ENCODE results near the gene WRAP73. TPM values are rescaled to one million over a fixed set of nuclear protein-coding genes. Genes with fewer than 3 reads are reported as not detected.

WRAP73 gene
- total RNA-seq, 1 donor from 2014 or later = 14.4 TPM

GRCh38 chr1:3609769-3610526 is 40.0 kb downstream of the WRAP73 start:
- Histone ChIP-seq H3K36me3 (no peaks in the 10 kb centered on the region), H3K4me1 (peaks cover 3 to 15% of the 10 kb centered on the region in 2 donors), H3K27me3 (peaks cover 6% of the 10 kb centered on the region), H3K4me3 (no peak overlapping the region), H3K27ac (no peak overlapping the region), H3K9me3 (no peaks in the 10 kb centered on the region)
- intact Hi-C loops (cut with DNase I) = no loop called here
- no peak for TF ChIP-seq CTCF (IDR thresholded peaks at IDR 0.05)
- no peak for DNase-seq (ENCODE audit: low spot score in 2 of 2)

- Histone ChIP-seq H3K27ac (no peak overlapping the region), H3K4me3 (no peak overlapping the region), H3K27me3 (peaks cover 6% of the 10 kb centered on the region), H3K4me1 (peaks cover 3 to 15% of the 10 kb centered on the region in 2 donors), H3K9me3 (no peaks in the 10 kb centered on the region), H3K36me3 (no peaks in the 10 kb centered on the region)
- DNase-seq (ENCODE audit: low spot score in 2 of 2) = no peak
- no peak for TF ChIP-seq CTCF (IDR thresholded peaks at IDR 0.05)
- intact Hi-C loops (cut with DNase I) = no loop called here
Measured at GRCh38 chr1:3609016-3609768, 40.7 kb downstream of the WRAP73 start.

GRCh38 chr1:3608154-3608553 is 41.7 kb downstream of the WRAP73 start:
- intact Hi-C loops (cut with DNase I) = no loop called here
- no peaks in the 10 kb centered on the region for H3K9me3 ChIP-seq
- peaks cover 3 to 15% of the 10 kb centered on the region in 2 donors for H3K4me1 ChIP-seq
- no peak for DNase-seq (ENCODE audit: low spot score in 2 of 2)
- H3K4me3 ChIP-seq = no peak overlapping the region
- TF ChIP-seq CTCF (IDR thresholded peaks at IDR 0.05) = no peak
- H3K27me3 ChIP-seq = peaks cover 6% of the 10 kb centered on the region
- H3K36me3 ChIP-seq = no peaks in the 10 kb centered on the region
- no peak overlapping the region for H3K27ac ChIP-seq

GRCh38 chr1:3607703-3608065 is 42.2 kb downstream of the WRAP73 start:
- intact Hi-C loops (cut with DNase I) = no loop called here
- H3K27ac ChIP-seq = no peak overlapping the region
- peaks cover 6% of the 10 kb centered on the region for H3K27me3 ChIP-seq
- H3K9me3 ChIP-seq = no peaks in the 10 kb centered on the region
- H3K4me1 ChIP-seq = peaks cover 3 to 15% of the 10 kb centered on the region in 2 donors
- DNase-seq (ENCODE audit: low spot score in 2 of 2) = no peak
- H3K36me3 ChIP-seq = no peaks in the 10 kb centered on the region
- no peak overlapping the region for H3K4me3 ChIP-seq
- TF ChIP-seq CTCF (IDR thresholded peaks at IDR 0.05) = no peak

- Histone ChIP-seq H3K36me3 (no peaks in the 10 kb centered on the region), H3K4me3 (no peak overlapping the region), H3K4me1 (peaks cover 3 to 15% of the 10 kb centered on the region in 2 donors), H3K27ac (no peak overlapping the region), H3K9me3 (no peaks in the 10 kb centered on the region), H3K27me3 (peaks cover 6% of the 10 kb centered on the region)
- intact Hi-C loops (cut with DNase I) = no loop called here
- no peak for DNase-seq (ENCODE audit: low spot score in 2 of 2)
- no peak for TF ChIP-seq CTCF (IDR thresholded peaks at IDR 0.05)
Measured at GRCh38 chr1:3606779-3607702, 42.9 kb downstream of the WRAP73 start.
